ENCODE results near the gene KCNC3.
"Not testable (repeated sequence)": the region's sequence is repeated elsewhere in the genome, so short reads cannot be mapped to it uniquely, and the experiment has no call there.

KCNC3 gene

GRCh38 chr19:50352242-50352641 lies 23.1 kb upstream of the KCNC3 start:
- DNase-seq = no peak

DNA sequence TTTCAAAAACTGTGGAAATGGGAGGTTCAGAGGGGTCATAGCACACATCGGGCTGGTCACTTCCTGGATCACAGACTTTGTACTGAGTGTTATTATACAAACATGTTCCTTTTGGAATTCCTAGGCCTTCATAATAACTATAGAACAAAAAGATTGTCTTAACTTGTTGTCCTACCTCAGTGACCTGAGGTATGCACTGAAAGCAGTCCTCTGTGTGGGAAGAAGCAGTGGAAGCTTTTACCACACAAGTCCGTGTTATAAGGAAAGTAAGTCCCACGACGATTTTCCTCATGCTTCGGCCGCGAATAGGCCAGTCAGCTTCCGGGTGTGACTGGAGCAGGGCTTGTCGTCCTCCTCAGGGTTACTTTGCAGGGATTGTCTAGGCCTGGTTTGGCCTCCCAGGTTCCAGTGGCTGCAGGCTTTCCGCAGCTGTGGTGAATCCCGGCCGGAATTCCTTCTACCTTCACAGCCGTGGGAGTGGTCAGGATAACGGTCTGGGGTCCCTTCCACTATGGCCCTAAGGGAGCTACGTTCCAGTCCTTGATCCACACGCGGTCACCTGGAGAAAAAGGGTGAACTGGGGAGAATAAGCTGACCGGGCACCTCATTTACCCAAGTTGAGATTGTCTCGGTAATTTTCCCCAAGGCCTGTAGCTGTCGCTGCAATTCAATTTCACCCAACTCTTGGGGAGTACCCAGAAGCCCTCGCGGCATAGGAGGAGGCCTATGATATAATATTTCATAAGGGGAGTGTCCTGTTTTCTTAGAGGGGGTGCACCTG lies 20.3 kb upstream of the KCNC3 start:
- DNase-seq = no peak

DNA sequence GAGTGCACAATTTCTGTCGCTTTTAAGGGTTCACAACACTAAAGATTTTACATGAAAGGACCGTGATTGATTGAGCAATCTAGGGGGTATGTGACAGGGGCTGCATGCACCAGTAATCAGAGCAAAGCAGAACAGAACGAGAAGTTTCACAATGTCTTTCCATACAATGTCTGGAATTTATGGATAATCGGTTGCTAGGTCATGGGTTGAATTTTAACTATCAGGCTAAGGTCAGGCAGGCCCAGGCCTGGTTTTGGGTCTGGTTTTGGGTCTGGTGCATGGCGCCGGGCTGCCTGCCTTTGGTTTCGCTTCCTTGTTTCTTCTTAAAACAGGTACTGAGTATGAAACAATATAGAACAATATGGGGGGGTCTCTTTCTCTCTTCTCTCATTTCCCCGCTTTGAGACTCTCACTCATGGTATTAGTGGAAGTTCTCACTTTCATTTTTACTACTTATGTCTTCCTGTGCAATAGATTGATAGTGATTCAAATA lies 18.0 kb upstream of the KCNC3 start:
- DNase-seq = not testable (repeated sequence)

- no peak for DNase-seq
Observed at GRCh38 chr19:50344661-50345318, 15.6 kb upstream of the KCNC3 start.

- DNase-seq = no peak
Observed at GRCh38 chr19:50341091-50341564, 12.0 kb upstream of the KCNC3 start.

DNA sequence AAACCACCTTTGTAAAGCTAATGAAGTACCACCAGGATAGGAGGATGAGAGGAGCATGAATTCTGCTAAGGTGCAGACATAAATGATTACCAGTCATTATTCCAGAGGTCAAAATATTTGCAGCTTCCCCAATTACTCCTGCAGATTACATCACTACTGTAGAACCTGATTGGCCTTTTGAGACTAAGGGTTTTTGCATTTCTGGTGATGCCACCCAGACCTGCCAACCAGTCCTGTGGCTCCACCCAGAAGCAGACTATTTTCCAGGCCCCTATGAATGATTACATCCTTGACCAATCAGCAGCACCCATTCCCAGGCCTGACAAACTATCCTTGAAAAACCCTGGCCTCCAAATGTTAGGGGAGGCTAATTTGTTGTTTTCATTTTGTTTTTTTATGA lies 11.2 kb upstream of the KCNC3 start:
- no peak for DNase-seq

DNA sequence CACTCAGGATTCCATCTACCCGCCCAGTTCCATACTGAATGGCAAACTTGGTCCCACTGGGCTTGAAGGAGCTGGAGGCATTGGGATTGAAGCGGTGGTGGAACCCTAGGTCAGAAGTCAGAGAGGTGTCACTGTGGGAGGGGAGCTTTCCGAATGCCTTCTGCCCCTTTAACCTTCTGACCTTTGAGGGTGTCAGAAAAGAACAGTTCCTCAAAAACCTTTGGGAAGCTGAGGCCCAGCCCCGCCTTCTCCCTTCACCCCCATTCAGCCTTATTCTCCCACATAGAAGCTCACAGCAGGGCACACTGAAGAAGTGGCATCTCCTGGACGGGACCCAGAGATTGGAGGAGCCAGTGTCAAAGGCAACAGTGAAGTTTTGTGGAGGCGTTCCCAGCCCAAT lies 7.9 kb upstream of the KCNC3 start:
- DNase-seq = not testable (repeated sequence)

GRCh38 chr19:50334741-50335421 lies 5.7 kb upstream of the KCNC3 start:
- DNase-seq = no peak

DNA sequence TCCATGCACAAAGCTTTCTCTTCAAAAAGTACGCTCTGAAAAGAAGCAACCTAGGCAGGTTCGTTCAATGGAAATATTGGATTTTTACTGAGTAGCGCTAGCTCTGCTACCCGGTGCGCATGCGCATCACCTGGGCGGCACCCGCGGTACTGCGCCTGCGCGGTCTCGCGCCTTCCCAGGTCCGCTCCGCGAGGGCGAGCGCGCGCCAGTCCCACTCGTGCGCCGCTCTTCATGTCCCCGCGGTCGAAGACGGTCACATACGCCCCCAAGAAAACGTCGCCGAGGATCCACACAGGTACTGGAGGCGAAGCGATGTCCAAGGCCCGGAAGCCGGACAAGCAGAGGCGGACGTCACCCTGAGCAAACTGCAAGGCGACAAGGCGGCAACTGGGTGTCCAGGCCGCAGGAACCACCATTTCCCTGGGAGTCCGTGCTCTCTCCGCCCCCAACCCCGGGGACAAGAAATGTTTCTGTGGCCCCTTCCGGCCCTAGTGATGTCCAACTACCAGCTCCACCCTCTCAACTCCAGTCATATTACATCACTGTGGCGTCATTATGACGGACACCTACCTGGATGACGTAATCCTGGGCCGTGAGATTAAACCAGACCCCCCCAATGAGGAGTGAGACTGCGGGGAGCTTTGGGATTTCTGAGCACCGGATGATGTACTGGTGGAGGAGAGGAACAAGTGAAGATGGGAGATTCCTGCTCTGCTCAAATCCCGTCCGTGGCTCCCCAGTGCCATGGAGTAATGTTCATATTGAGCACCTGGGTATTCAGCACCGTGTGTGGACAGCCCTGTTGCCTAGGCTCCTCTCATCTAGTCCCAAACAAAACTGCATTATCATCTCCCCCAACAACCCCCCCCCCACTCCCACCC lies 4.8 kb upstream of the KCNC3 start:
- DNase-seq = peak; percentile 96

GRCh38 chr19:50333235-50333736 lies 4.1 kb upstream of the KCNC3 start:
- DNase-seq = peak; percentile 96

GRCh38 chr19:50332244-50333038 lies 3.3 kb upstream of the KCNC3 start:
- no peak for DNase-seq

GRCh38 chr19:50331994-50332243 lies 2.7 kb upstream of the KCNC3 start:
- DNase-seq = no peak

- no peak for DNase-seq
Observed at GRCh38 chr19:50331221-50331993, 2.2 kb upstream of the KCNC3 start.

DNA sequence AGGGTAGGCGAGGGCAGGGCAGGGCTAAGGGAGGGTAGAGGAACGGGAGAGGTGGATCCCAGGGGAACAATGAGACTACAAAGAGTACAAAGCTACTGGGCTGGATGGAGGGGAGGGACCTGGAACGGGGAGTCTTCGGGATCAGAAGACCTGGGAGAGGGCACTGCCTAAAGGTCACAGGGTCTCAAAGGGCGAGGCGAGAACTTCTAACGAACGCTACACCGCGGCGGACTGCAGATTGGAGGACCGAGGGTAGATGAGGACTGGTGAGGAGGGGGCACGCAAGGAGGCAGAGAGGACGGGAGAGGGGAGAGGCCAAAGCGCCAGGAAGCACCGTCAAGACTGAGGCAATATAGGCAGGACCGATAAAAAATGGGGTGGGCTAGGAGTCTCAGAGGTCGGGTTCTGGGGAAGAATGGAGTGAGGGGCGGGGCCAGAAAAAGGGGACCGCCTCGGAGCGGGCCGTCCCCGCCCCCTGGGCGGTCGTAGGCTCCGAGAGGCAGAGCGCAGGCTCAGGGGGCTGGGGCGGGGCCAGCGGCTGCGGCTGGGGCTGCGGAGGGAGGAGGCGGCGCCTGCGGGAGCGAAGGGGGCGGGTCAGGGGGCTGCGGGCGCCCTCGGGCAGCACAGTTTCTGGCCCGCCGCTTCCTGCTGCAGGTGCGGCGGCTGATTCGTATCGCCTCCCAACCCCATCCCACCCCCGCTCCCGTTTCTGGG lies 1.3 kb upstream of the KCNC3 start:
- peak; percentile 93 for DNase-seq

- DNase-seq = peak; percentile 70
Observed at GRCh38 chr19:50329926-50330294, 733 bp upstream of the KCNC3 start.

DNA sequence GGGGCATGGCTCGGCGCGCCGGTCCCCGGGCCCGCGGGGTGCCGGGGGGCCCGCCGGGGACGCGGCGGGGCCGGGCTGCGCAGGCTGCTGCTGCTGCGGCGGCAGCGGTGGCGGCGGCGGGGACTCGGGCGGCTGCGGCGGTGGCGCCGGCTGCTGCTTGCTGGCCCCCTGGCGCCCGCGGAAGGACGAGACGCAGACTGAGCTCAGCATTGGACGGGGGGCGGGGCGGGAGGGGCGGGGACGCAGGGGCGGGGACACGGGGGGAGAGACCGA lies 368 bp downstream of the KCNC3 start:
- no peak for DNase-seq

GRCh38 chr19:50328224-50328872 lies 829 bp downstream of the KCNC3 start:
- peak; percentile 74 for DNase-seq

DNA sequence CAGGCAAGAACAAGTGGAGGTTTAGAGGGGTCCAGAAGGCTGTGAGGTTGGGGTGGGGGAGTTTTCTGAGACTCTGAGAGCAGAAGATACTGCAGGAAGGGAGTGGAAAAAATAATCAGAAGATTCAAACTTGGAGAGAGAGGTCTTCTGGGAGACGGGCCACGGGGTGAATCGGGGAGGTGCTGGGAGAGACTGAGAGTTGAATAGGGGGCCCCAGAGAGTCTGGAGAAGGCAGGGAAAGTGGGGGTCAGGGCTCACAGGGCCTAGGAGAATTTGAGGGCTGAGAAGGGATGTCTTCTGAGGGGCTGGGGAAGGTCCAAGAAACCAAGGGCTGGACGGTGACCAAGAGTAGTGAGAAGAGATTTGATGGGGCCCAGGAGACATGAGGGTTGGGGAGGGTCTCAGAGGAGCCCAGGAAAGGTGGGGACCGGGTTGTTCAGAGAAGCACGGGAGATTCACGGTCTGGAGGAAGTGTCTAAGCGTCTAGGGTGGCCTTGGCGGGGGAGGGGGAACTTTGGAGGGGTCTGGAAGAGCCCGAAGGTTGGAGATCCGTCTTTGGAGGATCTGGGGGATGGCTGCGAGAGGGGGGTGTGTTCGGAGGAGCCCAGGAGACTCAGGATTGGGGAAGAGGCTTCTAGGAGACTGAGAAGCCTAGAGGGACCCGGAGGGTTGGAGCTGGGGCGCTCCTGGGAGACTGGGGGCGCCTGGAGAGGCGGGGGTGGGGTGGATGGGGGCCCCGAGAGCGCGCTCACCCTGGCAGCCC lies 1.5 kb downstream of the KCNC3 start:
- DNase-seq = no peak

DNA sequence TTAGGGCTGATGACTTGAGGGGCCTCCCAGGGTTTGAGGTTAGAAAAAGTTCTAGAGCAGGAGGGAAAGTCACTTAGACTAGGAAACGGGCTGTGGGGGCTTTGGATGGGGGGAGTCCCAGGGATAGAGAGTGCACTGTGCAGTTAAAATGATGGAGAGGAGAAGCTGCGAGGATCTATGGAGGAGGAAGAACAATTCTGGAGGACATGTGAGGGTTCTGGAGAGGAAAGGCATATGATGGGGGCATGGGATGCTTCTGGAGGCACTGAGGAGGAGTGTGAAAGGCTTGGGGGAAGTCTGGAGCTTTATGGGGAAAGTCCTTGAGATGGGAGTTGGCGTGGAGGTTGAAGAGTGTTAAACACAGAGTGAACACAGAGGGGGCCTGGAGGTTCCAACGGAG lies 2.2 kb downstream of the KCNC3 start:
- DNase-seq = no peak
